K562 (cell line): ENCODE measurements around the gene LY6G5B. TPM values are rescaled to one million over a fixed set of nuclear protein-coding genes. Genes with fewer than 3 reads are reported as not detected.

Source experiments
- CXXC5 ChIP-seq: fragments of 250-450 bp; sonication (Bioruptor Pico); IDR thresholded peaks from 2 replicates; pipeline ENCODE4 v1.8.0; 2022; ENCODE audit warnings: inconsistent platforms, mild to moderate bottlenecking, moderate library complexity
- ILK ChIP-seq: fragments of 450-650 bp; IDR thresholded peaks from 2 replicates; pipeline ENCODE4 v1.6.1; 2016; ENCODE audit warnings: missing genetic modification characterization, low read depth, mild to moderate bottlenecking, missing compliant biosample characterization, moderate library complexity, borderline replicate concordance
- JUND ChIP-seq, 2 experiments: IDR thresholded peaks; 2 replicates in 1 of 2; 3 replicates in 1 of 2; pipeline ENCODE4 v1.6.1; 2011; ENCODE audit warnings: borderline replicate concordance in 2 of 2, low read depth in 2 of 2, low read length in 2 of 2, improper control_type of control experiment in 1 of 2, missing biosample characterization in 1 of 2, missing genetic modification characterization in 1 of 2, missing genetic modification reagents in 1 of 2
- KDM4B ChIP-seq, 2 experiments: fragments of 450-650 bp in 1 of 2; sonication (generic) in 1 of 2; IDR thresholded peaks; 2 replicates each; pipeline ENCODE4 v1.6.1; 2016 to 2017; ENCODE audit warnings: borderline replicate concordance in 2 of 2, antibody characterized with exemption in 1 of 2, low read depth in 1 of 2, mild to moderate bottlenecking in 1 of 2
- POLR2A ChIP-seq: fragments of 450-650 bp; conservative IDR thresholded peaks from 2 replicates; pipeline ENCODE4 v1.6.1; 2016
- POLR2B ChIP-seq: fragments of 450-650 bp; IDR thresholded peaks from 2 replicates; pipeline ENCODE4 v1.6.1; 2018; ENCODE audit warnings: low read depth; ENCODE audit not compliant: partially characterized antibody
- RBBP5 ChIP-seq: fragments of 200-600 bp; sonication (generic); IDR thresholded peaks from 2 replicates; pipeline ENCODE4 v1.6.1; 2012; ENCODE audit warnings: borderline replicate concordance, mild to moderate bottlenecking, low read length, control low read depth, inconsistent platforms; ENCODE audit not compliant: insufficient read depth, poor library complexity, severe bottlenecking
- ZNF224 ChIP-seq: sonication (generic); formaldehyde crosslinking; IDR thresholded peaks from 2 replicates; pipeline ENCODE4 v1.8.0; 2022; ENCODE audit warnings: mild to moderate bottlenecking, missing genetic modification reagents
- polyA plus RNA-seq, 8 experiments: library from polyadenylated mRNA; depleted of rRNA in 4 of 8; stranded (reverse) in 5 of 8; unstranded in 3 of 8; fragments of >200 nt; fragmentation: Nextera tagmentation in 2 of 8; fragmentation: Illumina TruSeq in 1 of 8; extraction: Ambion mirVana in 2 of 8; extraction: Trizol in 1 of 8; gene quantifications; 2 replicates each; pipeline versions ENCODE4 v1.2.1 to v1.2.3, GENCODE V29; 2011 to 2014; ENCODE audit warnings: inconsistent platforms in 1 of 8, missing spikeins in 1 of 8
- total RNA-seq, 7 experiments: library from RNA; depleted of rRNA in 6 of 7; stranded (reverse); fragments of >200 nt in 6 of 7; fragmentation: Illumina TruSeq in 2 of 7; extraction: Trizol in 2 of 7; gene quantifications; 2 replicates each; pipeline versions ENCODE4 v1.2.1 to v1.2.3, GENCODE V29; 2011 to 2021; ENCODE audit warnings: low replicate concordance in 1 of 7
- TF ChIP-seq, protein P1 (sequence below): fragments of 250-450 bp; sonication (Bioruptor Pico); IDR thresholded peaks from 2 replicates; pipeline ENCODE4 v1.4.0; 2020; ENCODE audit warnings: mild to moderate bottlenecking, moderate library complexity, borderline replicate concordance
- TF ChIP-seq, protein P2 (sequence below): sonication (generic); formaldehyde crosslinking; IDR thresholded peaks from 2 replicates; pipeline ENCODE4 v1.8.0; 2023; ENCODE audit warnings: mild to moderate bottlenecking, missing genetic modification reagents

Gene LY6G5B
- total and polyA plus RNA-seq, 9 of the 15 experiments (the other 6 are each of a cell fraction or from before 2014, with no cell fraction given): 6.0 to 27.0 (median 7.5) TPM

DNA sequence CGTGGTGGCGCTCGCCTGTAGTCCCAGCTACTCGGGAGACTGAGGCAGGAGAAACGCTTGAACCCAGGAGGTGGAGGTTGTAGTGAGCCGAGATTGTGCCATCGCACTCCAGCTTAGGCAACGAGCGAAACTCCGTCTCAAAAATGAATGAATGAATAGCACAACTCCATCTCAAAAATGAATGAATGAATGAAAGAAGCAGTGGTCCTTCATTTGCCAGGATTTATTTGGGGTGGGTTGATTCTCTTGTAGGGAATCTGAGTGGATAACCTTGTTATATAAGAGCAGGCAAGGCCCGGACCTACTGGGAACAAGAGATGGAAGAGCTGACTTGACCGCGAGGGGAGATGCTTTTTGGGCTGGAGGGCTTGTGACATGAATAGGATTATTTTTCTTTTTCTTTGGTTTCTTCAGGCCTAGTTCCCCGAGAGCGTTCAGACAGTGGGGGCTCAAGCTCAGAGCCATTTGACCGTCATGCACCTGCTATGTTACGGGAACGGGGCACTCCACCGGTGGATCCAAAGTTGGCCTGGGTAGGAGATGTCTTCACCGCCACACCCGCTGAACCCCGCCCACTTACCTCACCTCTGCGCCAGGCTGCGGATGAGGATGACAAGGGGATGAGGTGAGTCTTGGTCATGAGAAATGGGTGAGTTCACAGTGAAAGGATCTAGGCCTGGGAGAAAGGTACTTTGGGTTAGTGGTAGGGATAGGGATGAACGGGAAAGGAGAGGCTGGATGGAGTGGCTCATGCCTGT is 39.4 kb upstream of the LY6G5B start (continued):
- TF ChIP-seq JUND (IDR thresholded peaks at IDR 0.05; ENCODE audit: borderline replicate concordance, low read depth, low read length): no peak
- no peak for TF ChIP-seq JUND (tag; IDR thresholded peaks at IDR 0.05; ENCODE audit: borderline replicate concordance, low read depth, low read length)
- TF ChIP-seq POLR2A: peak; percentile 68
- TF ChIP-seq ILK (tag): no peak
- no peak for TF ChIP-seq KDM4B (IDR thresholded peaks at IDR 0.05; ENCODE audit: borderline replicate concordance in 2 of 2, low read depth in 1 of 2)
- peak; percentile 33; the same call in 1 of the 2 replicates for TF ChIP-seq ZNF224 (CRISPR knock-in tag)
- TF ChIP-seq RBBP5: no peak
- 0 out of 2 replicates have a peak, but pooled peaks have one; percentile 8 for TF ChIP-seq CXXC5
- TF ChIP-seq, protein P1, sequence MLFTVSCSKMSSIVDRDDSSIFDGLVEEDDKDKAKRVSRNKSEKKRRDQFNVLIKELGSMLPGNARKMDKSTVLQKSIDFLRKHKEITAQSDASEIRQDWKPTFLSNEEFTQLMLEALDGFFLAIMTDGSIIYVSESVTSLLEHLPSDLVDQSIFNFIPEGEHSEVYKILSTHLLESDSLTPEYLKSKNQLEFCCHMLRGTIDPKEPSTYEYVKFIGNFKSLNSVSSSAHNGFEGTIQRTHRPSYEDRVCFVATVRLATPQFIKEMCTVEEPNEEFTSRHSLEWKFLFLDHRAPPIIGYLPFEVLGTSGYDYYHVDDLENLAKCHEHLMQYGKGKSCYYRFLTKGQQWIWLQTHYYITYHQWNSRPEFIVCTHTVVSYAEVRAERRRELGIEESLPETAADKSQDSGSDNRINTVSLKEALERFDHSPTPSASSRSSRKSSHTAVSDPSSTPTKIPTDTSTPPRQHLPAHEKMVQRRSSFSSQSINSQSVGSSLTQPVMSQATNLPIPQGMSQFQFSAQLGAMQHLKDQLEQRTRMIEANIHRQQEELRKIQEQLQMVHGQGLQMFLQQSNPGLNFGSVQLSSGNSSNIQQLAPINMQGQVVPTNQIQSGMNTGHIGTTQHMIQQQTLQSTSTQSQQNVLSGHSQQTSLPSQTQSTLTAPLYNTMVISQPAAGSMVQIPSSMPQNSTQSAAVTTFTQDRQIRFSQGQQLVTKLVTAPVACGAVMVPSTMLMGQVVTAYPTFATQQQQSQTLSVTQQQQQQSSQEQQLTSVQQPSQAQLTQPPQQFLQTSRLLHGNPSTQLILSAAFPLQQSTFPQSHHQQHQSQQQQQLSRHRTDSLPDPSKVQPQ (CRISPR knock-in tag): no peak
- TF ChIP-seq, protein P2, sequence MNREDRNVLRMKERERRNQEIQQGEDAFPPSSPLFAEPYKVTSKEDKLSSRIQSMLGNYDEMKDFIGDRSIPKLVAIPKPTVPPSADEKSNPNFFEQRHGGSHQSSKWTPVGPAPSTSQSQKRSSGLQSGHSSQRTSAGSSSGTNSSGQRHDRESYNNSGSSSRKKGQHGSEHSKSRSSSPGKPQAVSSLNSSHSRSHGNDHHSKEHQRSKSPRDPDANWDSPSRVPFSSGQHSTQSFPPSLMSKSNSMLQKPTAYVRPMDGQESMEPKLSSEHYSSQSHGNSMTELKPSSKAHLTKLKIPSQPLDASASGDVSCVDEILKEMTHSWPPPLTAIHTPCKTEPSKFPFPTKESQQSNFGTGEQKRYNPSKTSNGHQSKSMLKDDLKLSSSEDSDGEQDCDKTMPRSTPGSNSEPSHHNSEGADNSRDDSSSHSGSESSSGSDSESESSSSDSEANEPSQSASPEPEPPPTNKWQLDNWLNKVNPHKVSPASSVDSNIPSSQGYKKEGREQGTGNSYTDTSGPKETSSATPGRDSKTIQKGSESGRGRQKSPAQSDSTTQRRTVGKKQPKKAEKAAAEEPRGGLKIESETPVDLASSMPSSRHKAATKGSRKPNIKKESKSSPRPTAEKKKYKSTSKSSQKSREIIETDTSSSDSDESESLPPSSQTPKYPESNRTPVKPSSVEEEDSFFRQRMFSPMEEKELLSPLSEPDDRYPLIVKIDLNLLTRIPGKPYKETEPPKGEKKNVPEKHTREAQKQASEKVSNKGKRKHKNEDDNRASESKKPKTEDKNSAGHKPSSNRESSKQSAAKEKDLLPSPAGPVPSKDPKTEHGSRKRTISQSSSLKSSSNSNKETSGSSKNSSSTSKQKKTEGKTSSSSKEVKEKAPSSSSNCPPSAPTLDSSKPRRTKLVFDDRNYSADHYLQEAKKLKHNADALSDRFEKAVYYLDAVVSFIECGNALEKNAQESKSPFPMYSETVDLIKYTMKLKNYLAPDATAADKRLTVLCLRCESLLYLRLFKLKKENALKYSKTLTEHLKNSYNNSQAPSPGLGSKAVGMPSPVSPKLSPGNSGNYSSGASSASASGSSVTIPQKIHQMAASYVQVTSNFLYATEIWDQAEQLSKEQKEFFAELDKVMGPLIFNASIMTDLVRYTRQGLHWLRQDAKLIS (CRISPR knock-in tag): no peak
- TF ChIP-seq POLR2B: peak; percentile 69
